GM19238 (cell line): ENCODE results near the gene TPO.

Experiments
- DNase-seq: peaks from one replicate; pipeline ENCODE4 v3.0.0; 2011; ENCODE audit warnings: low spot score; ENCODE audit not compliant: insufficient read length

The TPO gene

DNA sequence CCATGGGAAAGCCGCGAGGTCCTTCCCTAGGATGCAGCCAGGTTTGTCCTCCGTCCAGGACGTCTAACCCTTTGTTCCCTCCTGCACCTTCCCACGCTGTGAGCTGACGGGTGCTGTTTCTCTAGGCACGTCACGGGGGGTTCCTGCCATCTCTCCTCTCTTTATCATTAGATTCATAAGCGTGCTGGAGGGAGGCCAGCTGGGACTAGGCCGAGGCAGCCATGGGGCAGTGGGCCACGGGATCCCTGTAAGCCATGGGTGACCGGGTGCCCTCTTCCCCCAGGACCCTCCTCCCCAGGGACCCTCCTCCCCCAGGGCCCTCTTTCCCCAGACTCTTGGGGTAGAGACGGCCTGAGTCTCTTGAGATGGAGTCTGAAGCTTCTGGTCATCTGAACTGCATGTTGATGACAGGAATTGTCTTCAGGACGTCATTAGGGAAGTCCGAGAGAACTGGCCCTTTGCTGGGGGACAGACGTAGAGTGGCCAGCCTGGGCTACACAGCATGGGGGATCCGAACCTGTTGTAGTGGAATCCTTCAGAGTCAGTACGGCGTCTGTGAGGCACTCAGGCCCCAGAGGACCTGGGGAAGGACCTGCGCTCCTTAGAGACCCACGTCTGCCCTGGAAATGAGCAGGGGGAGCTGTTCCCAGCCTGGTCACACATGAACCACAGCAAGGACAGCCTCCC lies 108.1 kb downstream of the TPO start:
- DNase-seq = no peak

DNA sequence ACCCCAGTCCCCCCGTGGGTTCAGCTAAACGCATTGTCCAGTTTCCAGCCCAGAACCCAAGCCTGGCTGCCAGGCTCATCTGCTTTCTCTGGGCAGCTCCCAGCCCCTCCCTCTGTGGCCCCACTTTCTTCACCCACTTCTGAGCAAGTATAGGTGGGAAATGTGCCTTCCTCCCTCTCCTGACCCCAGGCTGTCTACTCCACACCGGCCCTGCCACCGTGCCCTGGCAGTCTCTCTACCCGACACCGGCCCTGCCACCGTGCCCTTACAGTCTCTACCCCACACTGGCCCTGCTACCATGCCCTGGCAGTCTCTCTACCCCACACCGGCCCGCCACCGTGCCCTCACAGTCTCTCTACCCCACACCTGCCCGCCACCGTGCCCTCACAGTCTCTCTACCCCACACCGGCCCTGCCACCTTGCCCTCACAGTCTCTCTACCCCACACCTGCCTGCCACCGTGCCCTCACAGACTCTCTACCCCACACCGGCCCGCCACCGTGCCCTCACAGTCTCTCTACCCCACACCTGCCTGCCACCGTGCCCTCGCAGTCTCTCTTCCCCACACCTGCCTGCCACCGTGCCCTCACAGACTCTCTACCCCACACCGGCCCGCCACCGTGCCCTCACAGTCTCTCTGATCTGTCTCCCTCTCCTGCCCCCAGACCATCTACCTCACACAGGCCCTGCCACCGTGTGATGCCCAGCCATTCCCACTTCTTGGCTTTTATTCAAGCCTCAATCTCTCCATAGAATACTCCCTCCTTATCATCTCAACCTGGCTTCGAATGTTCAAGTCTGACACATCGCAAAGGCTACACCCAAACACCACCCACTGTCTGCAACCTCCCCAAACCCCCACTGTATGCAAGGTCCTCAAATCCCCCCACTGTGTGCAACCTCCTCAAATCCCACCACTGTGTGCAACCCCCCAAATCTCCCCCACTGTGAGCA lies 108.9 kb downstream of the TPO start:
- DNase-seq = no peak

DNA sequence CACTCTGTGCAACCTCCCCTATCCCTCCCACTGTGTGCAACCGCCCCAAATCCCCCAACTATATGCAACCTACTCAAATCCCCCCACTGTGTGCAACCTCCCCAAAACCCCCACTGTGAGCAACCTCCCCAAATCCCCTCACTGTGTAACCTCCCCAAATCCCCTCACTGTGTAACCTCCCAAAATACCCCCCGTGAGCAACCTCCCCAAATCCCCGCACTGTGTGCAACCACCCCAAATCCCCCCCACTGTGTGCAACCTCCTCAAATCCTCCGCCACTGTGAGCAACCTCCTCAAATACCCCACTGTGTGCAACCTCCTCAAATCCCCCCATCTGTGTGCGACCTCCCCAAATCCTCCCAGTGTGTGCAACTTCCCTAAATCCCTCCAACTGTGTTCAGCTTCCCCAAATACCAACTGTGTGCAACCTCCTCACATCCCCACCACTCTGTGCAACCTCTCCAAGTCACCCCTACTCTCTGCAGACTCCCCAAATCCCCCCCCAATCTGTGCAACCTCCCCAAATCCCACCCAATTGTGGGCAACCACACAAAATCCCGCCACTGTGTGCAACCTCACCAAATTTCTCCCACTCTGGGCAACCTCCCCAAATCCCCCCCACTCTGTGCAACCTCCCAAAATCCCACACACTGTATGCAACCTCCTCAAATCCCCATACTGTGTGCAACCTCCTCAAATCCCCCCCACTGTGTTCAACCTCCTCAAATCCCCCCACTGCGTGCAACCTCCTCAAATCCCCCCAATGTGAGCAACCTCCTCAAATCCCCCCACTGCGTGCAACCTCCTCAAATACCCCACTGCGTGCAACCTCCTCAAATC lies 114.1 kb downstream of the TPO start:
- DNase-seq = no peak

DNA sequence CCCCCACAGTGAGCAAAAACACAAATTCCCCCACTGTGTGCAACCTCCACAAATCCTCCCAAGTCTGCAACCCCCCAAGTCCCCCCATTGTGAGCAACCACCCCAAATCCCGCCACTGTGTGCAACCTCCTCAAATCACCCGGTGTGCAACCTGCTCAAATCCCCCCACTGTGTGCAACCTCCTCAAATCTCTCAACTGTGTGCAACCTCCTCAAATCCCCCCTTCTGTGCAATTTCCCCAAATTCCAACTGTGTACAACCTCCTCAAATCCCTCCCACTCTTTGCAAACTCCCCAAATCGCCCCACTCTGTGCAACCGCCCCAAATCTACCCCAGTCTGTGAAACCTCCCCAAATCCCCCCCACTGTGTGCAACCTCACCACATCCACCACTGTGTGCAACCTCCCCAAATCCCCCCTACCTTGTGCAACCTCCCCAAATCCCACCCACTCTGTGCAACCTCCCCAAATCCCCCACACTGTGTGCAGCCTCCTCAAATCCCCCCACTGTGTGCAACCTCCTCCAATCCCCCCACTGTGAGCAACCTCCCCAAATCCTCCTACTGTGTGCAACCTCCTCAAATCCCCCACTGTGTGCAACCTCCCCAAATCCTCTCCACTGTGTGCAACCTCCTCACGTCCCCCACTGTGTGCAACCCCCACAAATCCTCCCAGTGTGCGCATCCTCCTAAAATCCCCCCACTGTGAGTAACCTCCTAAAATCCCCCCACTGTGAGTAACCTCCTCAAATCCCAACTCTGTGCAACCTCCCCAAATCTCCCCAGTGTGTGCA lies 115.2 kb downstream of the TPO start:
- no peak for DNase-seq

DNA sequence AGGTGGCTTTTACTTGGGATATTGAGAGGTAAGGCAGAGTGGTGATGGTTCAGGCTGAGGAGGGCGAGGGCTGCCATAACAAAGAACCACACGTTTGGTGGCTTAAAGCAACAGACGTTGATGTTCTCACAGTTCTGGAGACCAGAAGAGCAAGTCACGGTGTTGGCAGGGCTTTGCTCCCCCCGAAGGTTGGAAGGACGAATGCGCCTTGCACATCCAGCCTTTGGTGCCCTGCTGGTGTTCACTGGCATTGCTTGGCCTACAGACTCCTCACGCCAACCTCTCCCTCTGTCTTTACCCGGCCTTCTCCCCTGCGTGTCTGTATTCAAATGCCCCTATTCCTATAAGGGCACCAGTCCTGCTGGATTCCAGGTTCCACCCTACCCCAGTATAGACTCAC lies 125.4 kb downstream of the TPO start:
- DNase-seq = no peak

DNA sequence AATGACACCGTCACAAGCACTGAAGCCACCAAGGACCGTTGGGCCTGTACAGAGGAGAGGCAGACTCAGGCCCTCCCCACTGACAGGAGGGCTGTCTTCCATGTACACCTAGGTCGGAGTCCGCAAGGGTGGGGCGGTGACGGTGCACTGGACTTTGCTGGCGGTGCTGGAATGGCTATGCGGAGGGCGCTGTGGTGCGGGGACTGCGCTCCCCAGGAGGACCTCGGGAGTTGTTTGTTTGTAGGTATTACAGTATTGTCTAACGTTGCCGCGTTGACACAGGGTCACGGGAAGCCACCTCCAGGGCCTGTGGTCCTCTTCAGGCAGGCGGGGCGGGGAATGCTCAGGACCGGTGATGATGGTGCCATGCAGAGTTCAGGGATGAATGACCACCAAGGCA lies 126.2 kb downstream of the TPO start:
- DNase-seq = no peak

DNA sequence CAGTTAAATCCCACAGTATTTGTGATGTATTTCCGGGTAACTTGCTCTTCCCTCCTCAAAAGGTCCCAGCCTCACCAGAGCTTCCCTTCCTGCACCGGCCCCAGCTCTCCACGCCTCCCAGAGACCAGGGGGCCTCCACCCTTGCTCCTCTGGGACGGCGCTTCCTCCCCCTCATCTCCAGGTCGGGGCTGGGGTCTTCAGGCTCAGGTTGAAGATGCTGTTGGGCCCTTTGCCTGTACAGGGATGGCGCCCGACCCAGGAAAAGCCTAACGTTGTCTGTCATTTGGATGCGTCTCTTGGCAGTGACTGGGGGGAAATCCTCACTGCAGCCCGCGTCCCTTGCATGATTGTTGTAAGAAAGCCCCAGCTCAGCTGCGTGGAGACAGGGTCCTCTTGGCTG lies 126.7 kb downstream of the TPO start:
- no peak for DNase-seq

DNA sequence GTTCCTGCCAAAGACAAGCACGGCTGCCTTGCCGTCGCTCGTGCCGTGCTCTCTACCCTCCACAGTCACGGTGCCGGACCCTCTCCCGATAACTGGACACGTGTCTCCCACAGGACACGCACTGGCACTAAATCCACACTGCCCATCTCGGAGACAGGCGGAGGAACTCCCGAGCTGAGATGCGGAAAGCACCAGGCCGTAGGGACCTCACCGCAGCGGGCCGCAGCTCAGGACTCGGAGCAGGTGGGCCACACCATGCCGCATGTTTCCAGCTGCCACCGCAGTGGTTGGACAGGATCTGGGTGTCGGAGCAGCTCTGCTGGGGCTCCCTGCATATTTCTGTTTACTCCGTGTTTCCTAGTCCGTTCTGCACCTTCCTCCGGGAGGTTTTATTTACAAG lies 127.2 kb downstream of the TPO start:
- DNase-seq = no peak

DNA sequence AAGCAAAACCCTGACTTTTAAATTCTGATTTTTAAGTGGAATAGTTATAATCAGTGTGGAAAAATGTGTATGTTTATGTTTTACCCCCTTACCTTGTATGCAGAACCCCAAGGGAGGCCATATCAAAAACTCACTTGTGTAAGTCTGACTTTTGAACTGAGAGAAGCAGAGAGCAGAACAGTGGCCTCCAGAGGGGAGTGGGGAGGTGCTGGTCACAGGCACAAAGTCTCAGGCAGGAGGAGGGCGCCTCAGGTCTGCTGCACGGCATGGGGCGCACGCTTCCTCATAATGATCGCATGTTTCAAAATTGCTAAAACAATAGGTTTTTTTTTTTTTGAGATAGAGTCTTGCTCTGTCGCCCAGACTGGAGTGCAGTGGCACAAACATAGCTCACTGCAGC lies 127.8 kb downstream of the TPO start:
- no peak for DNase-seq

DNA sequence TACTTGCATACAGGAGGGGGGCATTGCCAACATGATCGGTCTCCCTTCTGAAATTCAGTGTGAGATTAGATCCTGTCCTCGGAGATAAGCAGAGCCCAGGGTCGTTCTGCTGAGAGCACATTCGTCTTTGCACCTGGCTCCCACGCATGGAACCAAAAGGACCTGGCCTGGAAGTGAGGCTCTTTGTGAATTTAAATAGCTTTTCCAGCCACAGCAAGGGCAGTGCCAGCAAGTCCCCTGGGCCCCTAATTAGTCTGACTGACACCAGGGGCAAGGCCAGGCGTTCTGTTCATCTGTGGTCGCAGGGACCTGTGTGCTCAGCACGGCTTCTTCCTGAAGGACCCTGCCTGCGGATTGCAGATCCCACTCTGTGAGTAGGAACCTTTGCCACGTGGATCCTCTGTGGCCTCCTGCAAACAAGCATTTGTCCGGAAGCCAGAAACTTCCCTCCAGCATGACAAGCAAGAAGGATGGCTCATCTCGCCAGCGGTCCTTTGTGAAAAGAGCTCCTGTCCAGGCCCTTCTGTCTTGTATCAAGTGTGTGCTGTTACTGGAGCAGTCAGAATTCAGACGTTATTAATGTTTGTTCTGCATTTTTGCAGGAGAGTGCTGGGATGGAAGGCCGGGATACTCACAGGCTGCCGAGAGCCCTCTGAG lies 128.7 kb downstream of the TPO start:
- DNase-seq = no peak

DNA sequence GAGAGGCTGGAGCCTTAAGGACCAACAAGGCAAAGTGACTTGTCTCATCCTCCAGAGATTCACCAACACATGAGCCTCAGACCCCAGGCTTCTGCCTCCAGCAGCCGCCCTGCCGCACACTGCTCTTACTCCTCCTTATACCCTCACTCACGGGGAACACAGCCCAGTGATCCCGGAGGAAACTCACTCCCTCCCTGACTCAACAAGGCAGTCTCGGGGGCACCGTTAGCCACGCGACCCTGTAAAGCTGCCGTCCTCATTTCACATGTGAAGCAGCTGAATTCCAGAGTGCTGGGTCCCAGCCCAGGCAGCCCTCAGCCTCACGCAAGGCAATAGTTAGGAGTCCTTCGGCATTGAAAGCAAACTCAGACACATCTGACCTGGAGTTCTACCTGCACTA lies 129.7 kb downstream of the TPO start:
- no peak for DNase-seq

DNA sequence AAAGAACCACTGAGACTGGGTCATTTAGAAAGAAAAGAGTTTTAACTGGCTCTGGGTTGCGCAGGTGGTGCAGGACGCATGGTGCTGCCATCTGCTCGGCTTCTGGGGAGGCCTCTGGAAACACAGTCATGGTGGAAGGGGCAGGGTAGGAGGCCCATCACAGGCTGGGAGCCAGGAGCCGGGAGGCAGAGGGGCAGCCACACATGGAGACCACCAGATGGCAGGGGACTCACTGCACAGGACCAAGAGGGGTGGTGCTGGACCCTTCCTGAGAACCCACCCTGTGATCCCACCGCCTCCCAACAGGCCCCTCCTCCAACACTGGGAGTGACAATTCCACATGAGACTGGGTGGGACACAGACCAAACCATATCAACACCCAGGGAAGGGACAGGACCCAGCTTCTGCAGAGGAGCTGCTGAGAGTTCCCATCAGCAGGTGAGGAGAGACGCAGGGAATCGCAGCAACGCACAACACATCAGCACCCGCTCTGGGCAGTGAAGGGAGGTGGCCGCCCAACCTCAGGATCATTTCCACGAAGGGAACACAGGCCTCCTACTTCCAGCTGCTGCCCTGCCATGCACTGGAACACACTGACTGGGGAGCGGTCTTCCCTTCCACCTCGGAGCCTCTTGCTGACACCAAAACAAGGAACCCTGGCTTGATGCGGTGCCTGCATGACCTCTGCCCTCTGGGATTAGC lies 130.7 kb downstream of the TPO start:
- no peak for DNase-seq

DNA sequence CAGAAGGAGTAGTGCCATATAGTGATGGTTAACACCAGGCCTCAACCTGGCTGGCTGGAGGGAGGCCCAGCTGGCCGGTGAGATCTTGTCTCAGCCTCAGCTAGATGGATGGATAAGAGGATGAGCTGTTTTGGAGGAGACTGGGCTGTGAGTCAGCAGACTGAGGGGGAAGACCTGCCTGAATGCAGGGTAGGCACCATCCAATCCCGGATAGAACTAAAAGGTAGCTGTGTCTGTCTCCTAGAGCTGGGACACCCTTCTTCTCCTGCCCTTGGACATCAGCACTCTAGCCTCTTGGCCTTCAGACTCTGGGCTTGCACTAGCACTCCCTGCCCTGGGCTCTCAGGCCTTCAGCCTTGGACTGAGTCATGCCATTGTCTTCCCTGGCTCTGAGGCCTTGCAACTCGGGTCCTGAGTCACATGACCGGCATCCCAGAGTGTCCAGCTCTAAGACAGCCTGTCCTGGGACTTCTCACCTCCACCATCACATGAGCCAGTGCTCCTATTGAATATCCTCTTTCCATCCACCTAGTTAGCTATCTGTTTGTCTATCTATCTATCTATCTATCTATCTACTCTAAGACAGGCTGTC lies 131.3 kb downstream of the TPO start:
- no peak for DNase-seq

DNA sequence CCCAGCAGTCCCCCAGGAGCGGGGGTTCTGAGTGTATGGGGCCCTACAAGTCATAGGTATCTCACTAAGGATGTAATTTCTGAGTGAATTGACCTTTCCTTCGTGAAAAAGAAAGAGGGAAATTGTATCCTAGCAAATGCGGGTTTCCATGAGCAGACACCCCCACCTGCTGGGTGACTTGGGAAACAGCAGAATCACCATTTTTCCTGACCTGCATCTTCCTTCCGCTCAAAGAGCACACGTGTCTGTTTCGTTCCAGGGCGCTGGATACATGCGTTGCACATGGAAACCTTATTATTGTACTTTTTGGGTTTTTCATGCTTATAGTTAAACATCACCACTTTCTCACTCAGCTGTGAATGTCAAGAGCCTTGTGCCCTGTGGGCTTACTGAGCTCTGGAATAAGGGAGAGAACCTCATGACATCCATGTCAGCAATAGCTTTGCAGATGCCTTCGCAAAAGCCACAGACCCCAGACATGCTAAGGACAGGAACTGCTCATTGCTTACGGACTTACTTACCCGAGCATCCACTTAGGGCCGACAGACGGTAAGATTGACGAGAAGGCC lies 132.8 kb downstream of the TPO start:
- no peak for DNase-seq

DNA sequence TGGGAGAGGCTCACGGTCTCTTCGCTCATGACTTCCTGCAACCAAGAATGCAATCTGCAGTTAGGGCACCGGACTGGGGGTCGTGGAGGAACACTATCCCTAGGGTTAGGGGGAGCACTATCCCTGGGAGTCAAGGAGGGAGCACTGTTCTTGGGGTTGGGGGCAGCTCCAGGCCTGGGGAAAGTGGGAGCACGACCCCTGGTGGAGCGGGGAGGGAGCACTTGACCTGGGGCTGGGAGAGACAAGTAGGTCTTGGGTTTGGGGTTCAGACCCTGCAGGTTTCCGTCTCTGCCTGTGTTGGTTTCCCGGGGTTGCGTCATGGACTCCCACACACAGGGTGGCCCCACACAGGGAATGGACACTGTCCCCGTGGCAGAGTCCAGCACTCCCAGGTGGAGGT lies 133.6 kb downstream of the TPO start:
- no peak for DNase-seq

DNA sequence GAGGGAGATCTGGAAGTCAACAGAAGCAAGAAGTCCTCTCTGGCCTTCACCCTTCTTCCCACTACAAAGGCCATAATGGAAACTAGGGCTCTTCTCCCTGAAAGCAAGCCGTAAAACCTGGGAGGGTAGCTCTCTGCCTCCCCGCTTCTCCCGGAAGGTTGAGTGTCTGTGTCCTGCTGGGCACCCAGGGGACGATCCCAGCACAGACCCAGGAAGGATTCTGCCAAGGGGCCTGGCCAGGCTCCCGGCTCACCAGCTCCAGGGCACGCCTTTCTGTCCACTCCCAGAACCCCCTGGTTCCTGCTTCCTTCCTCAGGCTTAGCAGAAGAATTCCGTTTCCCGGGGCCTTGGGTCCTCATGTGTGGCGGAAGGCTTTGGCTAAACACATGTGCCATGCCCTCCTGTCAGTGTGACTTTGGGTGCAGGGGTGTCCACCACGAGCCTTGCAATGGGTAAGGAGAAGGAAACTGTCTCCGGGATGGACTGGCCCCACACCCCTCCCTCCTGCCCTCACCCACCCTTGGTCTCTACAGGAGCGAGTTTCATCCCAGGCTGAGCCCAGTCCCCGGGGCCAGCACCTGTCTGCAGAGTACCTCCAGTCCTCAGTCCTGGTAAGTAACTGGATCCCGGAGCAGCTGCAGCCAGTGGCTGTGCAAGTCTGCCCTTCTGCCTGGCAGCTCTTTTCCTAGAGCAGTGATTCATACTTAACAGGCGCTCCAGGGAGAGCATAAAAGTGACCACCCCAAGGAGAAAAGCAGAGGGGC lies 135.8 kb downstream of the TPO start:
- DNase-seq = no peak

DNA sequence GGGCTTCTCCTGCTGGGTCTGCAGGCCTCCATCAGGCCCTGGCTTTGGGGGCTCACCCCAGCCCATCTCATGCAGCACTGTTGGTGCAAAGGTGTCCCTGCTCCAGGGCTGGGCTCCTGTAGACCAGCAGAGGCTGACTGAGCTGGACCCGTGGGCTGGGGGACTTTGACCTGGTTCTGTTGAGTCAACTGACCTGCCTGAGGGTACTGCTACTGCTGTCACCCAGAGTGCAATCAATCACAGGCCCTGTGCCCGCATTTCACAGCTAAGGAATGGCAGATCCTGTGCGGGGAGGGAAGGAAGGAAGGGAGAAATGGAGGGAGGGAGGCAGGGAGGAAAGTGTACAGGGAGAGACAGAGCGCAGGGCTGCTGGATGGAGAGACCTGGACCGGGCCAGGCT lies 136.8 kb downstream of the TPO start:
- no peak for DNase-seq

DNA sequence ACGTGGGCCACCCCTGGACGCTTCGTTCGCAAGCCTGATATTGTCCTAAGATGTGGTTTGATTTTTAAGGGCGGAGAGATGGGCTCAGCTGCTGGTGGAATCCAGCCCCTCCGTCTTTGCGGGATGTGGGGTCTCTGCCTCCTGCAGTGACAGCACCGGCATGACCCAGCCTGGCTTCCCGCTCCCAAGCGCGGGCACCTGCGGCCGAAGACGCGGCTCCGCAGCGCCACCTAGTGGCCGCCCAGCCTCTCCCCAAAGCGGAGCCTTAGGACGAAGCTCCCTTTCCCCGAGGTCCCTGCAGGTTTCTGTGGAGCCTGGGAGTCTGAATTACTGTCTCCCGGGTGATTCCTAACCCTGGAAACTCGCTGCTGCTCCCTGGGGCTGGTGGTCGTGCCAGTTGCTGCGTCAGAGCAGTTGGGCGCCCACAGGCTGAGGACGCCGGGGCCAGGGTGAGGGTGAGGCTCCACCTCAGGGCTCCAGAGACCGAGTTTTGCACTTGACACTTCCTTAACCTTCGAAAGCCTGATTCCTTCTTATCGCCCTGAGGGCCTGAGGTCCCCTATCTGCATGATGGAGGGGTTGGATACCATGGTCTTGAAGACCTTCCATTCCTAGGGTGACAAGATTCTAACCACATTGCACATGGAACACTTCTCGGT lies 137.5 kb downstream of the TPO start:
- DNase-seq = peak; percentile 82
